Panc1 (cell line): ENCODE measurements around the gene ZNF778. TPM values are rescaled to one million over a fixed set of nuclear protein-coding genes. Genes with fewer than 3 reads are reported as not detected.

Experiments used
- ATAC-seq: fragments of 200-7000 bp; cut with Tn5 transposase; 2 replicates; pipeline ENCODE4 v1.9.1; 2020; ENCODE audit warnings: mild to moderate bottlenecking, moderate library complexity
- BruUV-seq: library from RNA; stranded (reverse); fragments of 400-500 nt; replicated peaks from 2 replicates; lab custom pipeline; 2021; lab: Mats Ljungman, UMichigan
- CTCF ChIA-PET: fragments of 300-600 bp; sonication (Branson Sonifier 250); formaldehyde crosslinking; loops from one replicate; lab custom pipeline; 2022; ENCODE audit warnings: antibody characterized with exemption; lab: Charles Lee
- POLR2A ChIA-PET: fragments of 300-600 bp; sonication (Branson Sonifier 250); formaldehyde crosslinking; loops from one replicate; lab custom pipeline; 2022; ENCODE audit warnings: antibody characterized with exemption; lab: Charles Lee
- DNase-seq: peaks from one replicate; pipeline ENCODE4 v3.0.0-alpha.2; 2010; ENCODE audit warnings: low read depth, low spot score
- H3K27ac ChIP-seq: 2 replicates; pipeline ENCODE4 v1.5.1; 2011; ENCODE audit warnings: mild to moderate bottlenecking, low read length, inconsistent platforms
- H3K27me3 ChIP-seq: fragments of 200-500 bp; sonication (Bioruptor generic); 2 replicates; pipeline ENCODE4 v1.6.0; 2014; ENCODE audit warnings: low read length, inconsistent platforms; ENCODE audit not compliant: control insufficient read depth, insufficient read depth
- H3K36me3 ChIP-seq: fragments of 200-500 bp; sonication (Bioruptor generic); 2 replicates; pipeline ENCODE4 v1.5.1; 2014; ENCODE audit warnings: inconsistent platforms, mild to moderate bottlenecking, low read length, moderate library complexity; ENCODE audit not compliant: control insufficient read depth, insufficient read depth
- H3K4me1 ChIP-seq: 2 replicates; pipeline ENCODE4 v1.5.1; 2011; ENCODE audit warnings: inconsistent platforms, mild to moderate bottlenecking, low read length, moderate library complexity; ENCODE audit not compliant: control insufficient read depth, insufficient read depth
- H3K4me3 ChIP-seq, 2 experiments: 2 replicates each; pipeline ENCODE4 v1.5.1; 2011 to 2012; ENCODE audit warnings: low read depth in 2 of 2, low read length in 2 of 2, mild to moderate bottlenecking in 2 of 2, inconsistent platforms in 1 of 2, moderate library complexity in 1 of 2
- H3K9me3 ChIP-seq: fragments of 200-500 bp; sonication (Bioruptor generic); 2 replicates; pipeline ENCODE4 v1.5.1; 2014; ENCODE audit warnings: low read depth, mild to moderate bottlenecking, inconsistent platforms, low read length, moderate library complexity; ENCODE audit not compliant: control insufficient read depth, insufficient read depth
- CTCF ChIP-seq: fragments of 450-650 bp; IDR thresholded peaks from 2 replicates; pipeline ENCODE4 v1.5.1; 2017; ENCODE audit warnings: mild to moderate bottlenecking
- POLR2AphosphoS5 ChIP-seq: IDR thresholded peaks from 2 replicates; pipeline ENCODE4 v1.6.1; 2012; ENCODE audit warnings: mild to moderate bottlenecking, low read depth, low read length, moderate library complexity
- REST ChIP-seq, 2 experiments: IDR thresholded peaks; 2 replicates each; pipeline ENCODE4 v1.6.1; 2011 to 2012; ENCODE audit warnings: low read depth in 2 of 2, control low read depth in 1 of 2, low read length in 1 of 2, mild to moderate bottlenecking in 1 of 2, moderate library complexity in 1 of 2; ENCODE audit not compliant: insufficient read depth in 1 of 2
- SIN3A ChIP-seq: IDR thresholded peaks from 2 replicates; pipeline ENCODE4 v1.6.1; 2012; ENCODE audit warnings: low read depth, mild to moderate bottlenecking, low read length, moderate library complexity, borderline replicate concordance; ENCODE audit not compliant: insufficient read depth
- TCF7L2 ChIP-seq: IDR thresholded peaks from 2 replicates; pipeline ENCODE4 v1.6.1; 2011; ENCODE audit warnings: mild to moderate bottlenecking, low read depth, low read length, inconsistent platforms
- in situ Hi-C: cut with HindIII; loops from 2 replicates; pipeline ENCODE4 v1.10.0; 2016; ENCODE audit warnings: low sequenced_read_pairs, low pct_unique_long_range_greater_than_20kb
- intact Hi-C: fragments of 100-400 bp; cut with micrococcal nuclease; formaldehyde crosslinking; loops from one replicate; pipeline ENCODE4 v1.10.0; 2022; ENCODE audit not compliant: unreplicated experiment
- total RNA-seq: library from RNA; stranded (reverse); gene quantifications from one replicate; pipeline ENCODE4 v1.2.1, GENCODE V29; 2021; ENCODE audit not compliant: unreplicated experiment

Gene ZNF778
- total RNA-seq, 1 experiment from 2014 or later, result 15.0 TPM

GRCh38 chr16:89221604-89222003, 4.1 kb downstream of the ZNF778 start:
- no peaks in the 10 kb centered on the region for H3K4me1 ChIP-seq

GRCh38 chr16:89222931-89223330, 5.4 kb downstream of the ZNF778 start:
- H3K27ac ChIP-seq, result no peak overlapping the region
- H3K4me3 ChIP-seq, result no peak overlapping the region
- no peak for ATAC-seq
- intact Hi-C loops, result no loop called here
- ChIA-PET CTCF (no interaction called here), POLR2A (no interaction called here)
- DNase-seq, result no peak
- peaks cover 24% of the 10 kb centered on the region; the same call in 1 of the 2 replicates for H3K9me3 ChIP-seq
- H3K36me3 ChIP-seq, result peaks cover 15% of the 10 kb centered on the region
- BruUV-seq, result no TSS peak
- in situ Hi-C loops, result no loop called here
- no peaks in the 10 kb centered on the region for H3K27me3 ChIP-seq
- TF ChIP-seq TCF7L2 (no peak), CTCF (no peak), POLR2AphosphoS5 (no peak), REST (IDR thresholded peaks at IDR 0.05; ENCODE audit: insufficient read depth in 1 of 2, low read depth in 2 of 2, low read length in 1 of 2) (no peak), SIN3A (no peak)
- H3K4me1 ChIP-seq, result no peaks in the 10 kb centered on the region

More at GRCh38 chr16:89221604-89222003, 4.1 kb downstream of the ZNF778 start:
- no TSS peak for BruUV-seq
- intact Hi-C loops (no loop called here), in situ Hi-C loops (no loop called here)
- no peaks in the 10 kb centered on the region for H3K27me3 ChIP-seq
- ChIA-PET POLR2A (no interaction called here), CTCF (no interaction called here)
- no peak overlapping the region for H3K27ac ChIP-seq
- no peak for TF ChIP-seq CTCF
- no peak for TF ChIP-seq TCF7L2
- no peak for TF ChIP-seq REST (IDR thresholded peaks at IDR 0.05; ENCODE audit: insufficient read depth in 1 of 2, low read depth in 2 of 2, low read length in 1 of 2)
- no peak for TF ChIP-seq SIN3A
- TF ChIP-seq POLR2AphosphoS5, result no peak
- DNase-seq (no peak), ATAC-seq (no peak)
- peaks cover 16% of the 10 kb centered on the region for H3K36me3 ChIP-seq
- H3K9me3 ChIP-seq, result peaks cover 11% of the 10 kb centered on the region; the same call in 1 of the 2 replicates
- no peak overlapping the region for H3K4me3 ChIP-seq
